Skin of body (tissue), 2 donors: ENCODE data around the gene FSTL4. TPM values are rescaled to one million over a fixed set of nuclear protein-coding genes. Genes with fewer than 3 reads are reported as not detected.

Experiments
- DNase-seq: peaks from one replicate; lab custom pipeline; 2025; lab: John Stamatoyannopoulos, UW
- total RNA-seq: library from RNA; depleted of rRNA; stranded (reverse); fragments of >200 nt; gene quantifications from one replicate; pipeline ENCODE4 v1.2.3, GENCODE V29; 2014

The FSTL4 gene
- total RNA-seq, 1 donor from 2014 or later: 0.69 TPM

DNA sequence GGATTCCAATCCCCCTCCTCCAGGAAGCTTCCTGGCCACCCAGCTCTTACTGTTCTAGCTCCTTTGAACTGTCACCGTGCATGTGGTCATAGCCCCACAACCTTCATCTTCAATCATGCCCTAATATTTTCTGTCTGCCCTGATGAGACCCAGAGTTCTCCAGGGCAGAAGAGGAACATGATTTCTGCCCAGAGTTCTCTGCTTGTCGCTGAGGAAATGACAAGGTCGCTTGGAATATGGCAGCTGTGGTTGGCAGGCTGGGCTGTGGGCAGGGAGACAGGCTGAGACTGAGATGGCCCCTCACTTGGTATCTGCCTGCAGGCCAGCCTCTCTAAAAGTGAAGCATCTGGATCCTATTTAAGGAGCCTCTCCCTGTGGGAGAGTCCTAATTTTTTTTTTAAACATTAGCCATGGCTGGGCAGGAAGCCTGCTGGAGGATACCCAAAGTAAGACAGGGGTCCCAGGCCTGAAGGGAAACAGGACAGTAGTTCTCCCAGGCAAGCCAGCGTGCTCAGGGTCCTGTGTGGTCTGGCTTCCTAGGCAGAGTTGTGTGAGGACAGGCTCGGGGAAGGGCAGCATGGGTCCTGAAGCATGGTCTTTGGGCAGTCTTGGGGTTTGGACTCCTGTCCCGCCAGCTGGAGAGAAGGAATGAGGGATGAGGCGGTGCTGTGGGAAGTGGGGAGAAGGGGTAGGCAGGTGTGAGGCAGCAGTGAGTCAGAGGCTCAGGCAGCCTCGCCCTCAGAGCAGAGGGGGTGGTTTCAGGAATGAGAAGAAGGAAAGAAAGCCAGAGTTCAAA is 242.1 kb downstream of the FSTL4 start:
- DNase-seq: no peak

DNA sequence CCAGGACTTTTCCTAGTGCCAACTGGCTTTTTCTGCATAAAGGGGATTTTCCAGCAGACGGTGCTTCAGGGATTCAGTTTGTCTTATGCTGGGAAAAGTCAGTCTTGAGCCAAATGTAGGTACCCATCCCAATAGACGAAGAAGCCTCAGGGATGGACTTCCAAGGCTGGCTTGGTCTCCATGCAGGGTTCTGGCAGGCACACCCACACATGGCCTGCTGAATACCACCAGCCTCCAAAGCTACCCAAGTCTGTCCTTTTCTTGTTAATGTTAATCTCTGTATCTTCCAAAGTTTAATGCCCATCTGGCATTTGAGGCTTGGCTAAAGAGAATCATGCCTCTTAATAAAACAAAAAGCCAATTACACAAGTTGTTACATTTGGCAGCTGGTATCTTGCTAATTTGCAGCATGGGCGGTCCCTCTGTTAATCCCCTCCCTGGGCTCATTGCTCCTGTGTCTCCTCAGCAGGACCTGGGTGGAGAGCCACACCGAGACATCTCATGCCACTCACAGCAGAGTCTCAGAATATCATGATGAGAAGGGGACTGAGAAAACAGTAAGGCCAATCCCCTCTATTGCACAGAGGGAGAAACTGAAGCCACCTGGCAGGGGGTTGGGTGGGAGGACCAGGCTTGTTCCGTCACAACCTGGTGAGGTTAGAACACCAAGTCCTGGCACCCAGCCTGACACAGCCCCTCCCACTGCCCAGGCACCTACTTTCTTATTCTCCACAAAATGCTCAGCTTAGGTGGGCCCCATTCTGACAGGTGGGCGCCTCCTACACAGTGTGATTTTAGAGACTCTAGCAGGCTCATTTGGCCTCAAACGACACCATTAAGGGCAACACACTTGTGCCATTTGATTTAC is 243.2 kb downstream of the FSTL4 start:
- no peak for DNase-seq

DNA sequence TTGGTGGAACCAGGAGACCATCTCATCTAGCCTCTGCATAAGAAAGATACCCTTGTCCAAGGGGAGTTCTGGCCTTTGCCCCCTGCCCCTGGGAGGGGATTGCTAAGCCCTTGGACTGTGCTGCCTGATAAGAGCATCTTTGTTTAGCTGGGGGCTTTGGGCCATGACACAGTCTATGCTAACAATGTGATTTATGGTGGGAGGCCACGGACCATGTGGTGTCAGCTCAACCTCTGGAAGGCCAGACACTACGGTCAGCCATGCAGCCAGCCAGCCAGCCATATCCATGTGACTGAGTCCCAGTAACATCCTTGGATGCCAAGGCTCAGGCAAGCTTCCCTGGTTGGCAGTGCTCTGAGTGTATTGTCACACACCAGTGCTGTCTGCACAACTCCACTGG is 244.4 kb downstream of the FSTL4 start:
- DNase-seq: no peak

DNA sequence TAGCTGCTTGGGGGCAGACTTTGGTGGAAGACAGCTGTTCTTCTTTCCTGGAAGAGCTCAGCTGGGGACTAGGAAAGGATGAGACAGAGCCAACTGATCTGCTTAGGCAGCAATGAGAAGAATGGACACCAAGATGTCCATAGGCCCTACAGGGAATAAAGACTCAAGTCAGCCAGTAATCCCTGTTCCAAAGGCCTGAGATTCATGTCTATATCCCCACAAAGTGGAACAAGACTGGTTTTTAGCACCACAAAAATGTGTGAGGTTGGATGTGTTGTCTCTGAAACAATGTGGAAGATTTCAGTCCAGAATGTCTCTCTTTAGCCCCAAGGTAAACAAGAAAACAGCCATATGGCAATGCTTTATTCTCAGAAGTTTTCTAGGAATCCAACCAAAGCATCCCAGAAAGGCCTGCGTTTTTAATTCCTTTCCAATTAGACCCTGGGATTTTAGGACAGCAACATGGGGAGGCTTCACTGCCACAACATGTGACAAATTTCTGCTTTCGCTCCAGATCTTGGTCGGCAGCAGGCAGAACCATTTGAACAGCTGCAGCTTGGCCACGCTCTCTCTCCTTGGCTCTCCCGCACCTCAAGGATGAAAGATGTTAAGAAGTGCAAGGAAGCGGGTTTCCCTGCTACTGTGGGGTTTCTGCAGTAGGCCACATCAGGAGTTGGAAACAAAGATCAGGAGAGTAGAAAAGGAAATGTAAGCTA is 245.1 kb downstream of the FSTL4 start:
- DNase-seq: peak; percentile 45

DNA sequence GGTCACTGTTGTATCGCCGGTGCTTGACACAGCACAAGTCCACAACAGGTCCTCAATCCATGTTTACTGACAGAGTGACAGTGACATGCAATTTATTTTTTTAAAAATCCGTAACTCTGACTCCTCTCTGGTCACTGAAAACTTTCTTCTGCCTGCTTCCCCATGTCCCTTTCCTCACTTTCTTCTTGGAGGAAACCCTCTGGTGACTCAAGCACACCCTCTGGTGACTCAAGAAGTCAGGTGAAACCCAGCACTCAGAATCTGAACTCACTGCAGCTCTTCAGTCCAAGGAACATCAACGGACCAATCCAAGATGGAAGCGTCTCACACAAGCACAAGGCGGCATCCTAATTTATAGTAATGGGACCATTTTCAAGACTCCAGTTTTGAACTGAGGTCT is 245.9 kb downstream of the FSTL4 start:
- no peak for DNase-seq

DNA sequence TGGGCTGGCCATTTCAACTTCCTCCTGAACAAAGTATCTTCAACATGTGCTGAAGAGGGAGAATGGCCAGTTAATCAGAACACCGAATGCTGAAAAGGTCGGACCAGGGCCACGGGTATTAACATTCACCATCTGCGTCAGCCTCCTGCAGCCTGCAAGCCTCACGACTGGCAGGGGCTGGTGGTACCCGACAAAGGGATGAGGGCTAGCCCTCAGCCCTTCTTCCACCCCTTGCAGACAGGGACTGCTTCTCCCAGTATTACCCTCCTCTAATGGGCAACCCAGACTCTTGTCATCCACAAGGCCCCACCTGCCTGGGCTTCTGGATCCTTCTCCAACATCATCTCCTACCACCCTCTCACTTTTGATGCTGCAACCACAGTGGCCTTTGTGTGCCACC is 246.6 kb downstream of the FSTL4 start:
- DNase-seq: no peak

DNA sequence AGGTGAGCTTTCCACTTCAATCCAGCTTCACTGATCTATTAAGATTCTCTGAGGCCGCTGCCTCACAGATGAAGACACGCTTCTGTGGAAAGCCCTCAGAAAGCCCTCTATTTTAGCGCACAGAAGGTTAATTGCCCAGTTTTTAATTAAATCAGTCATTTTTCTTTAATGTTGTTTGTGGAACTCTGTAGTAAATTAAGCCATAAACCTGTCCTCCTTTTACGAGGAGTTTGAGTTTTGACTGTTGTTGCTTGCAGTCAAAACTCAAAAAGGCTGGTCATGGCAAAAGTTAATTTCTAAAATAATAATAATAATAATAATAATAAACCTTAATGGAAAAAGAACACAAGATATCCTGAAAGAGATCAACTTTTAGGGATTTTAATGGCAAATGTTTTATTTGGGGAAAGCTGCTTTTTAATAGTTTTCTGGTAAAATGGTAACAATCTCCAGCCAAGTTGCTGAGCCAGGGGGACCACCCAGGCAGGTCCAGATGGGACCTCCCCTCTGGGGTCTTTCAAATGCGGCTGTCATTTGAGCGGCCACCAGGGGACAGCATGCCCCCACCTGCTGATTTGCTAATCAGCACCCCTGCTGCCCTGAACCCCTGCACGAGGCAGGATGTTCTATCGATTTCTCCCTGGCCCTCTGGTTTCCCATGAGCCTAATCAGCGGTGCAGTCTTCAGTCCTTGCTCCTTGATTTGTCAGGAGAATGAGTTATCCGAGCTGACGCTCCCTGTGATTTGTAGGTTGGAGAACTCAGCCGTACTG is 247.2 kb downstream of the FSTL4 start:
- no peak for DNase-seq

DNA sequence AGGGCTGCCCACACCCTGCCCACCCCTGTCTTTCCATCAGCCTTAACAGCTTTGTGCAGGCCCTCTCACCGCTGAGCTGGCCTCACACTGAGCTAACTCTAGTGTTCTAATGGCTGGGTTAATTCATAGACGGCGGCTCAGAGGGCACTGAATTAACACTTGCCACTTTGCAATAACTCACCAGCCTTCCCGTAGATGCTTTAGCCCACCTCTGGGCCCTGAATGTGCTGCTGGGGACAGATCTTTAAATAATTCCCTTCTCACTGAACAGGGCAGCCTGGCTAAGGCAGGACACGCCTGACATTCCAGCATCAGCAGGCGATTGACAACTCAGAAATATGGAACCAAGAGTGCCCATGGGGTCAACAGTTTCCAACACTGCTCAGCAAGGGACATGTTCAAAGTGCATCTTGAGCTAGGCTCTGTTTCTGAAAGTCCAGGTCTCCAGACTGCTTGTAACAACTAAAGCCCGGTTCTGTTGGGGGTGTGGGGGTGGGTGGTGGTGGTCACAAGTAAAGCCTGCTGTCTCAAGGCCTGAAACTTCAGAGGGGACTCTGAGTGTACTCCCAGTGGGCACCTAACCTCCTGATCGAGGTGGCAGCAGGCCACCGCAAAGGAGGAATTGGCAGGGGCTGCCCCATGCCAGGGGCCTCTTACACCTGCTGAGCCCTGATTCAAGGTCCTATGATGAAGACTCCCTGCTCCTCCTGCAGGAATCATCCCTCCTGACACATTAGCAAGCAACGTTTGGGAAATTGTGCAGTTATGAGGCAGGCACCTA is 248.3 kb downstream of the FSTL4 start:
- no peak for DNase-seq

DNA sequence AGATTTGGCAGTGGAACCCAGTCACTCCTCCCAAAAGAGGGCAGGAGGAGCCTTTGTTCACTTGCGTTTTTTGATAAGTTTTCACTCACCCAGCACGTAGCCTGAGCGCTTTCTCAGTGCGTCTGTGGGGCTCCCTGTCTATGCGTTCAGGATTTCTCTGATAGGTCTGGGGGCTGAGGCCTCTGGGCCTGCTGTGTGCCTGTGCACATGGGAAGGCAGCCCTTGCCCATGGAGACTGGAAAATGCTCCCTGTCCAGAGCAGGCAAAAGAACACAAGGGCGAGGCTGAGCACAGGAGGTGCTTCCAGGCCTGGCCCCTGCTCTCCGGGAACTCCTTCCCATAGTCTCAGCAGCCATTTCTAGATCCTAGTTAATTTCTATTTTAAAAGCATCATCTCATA is 249.9 kb downstream of the FSTL4 start:
- no peak for DNase-seq

DNA sequence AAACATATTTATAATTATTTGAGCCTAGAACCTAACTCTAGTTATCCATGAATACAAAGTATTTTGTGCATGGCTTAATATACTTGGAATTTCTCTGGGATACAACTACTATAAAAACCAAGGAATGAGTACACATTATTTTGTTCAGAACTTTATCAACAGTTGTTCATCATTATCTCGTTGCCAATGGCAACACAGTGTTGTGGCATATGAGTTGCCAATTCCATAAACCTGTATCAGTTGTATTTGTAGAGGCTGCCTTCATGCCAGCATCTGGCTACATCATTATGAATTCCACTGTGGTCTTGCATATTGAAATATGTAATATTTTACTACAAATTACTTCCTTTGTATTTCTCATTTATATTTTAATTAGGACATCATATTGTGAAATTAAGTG is 250.4 kb downstream of the FSTL4 start:
- no peak for DNase-seq

DNA sequence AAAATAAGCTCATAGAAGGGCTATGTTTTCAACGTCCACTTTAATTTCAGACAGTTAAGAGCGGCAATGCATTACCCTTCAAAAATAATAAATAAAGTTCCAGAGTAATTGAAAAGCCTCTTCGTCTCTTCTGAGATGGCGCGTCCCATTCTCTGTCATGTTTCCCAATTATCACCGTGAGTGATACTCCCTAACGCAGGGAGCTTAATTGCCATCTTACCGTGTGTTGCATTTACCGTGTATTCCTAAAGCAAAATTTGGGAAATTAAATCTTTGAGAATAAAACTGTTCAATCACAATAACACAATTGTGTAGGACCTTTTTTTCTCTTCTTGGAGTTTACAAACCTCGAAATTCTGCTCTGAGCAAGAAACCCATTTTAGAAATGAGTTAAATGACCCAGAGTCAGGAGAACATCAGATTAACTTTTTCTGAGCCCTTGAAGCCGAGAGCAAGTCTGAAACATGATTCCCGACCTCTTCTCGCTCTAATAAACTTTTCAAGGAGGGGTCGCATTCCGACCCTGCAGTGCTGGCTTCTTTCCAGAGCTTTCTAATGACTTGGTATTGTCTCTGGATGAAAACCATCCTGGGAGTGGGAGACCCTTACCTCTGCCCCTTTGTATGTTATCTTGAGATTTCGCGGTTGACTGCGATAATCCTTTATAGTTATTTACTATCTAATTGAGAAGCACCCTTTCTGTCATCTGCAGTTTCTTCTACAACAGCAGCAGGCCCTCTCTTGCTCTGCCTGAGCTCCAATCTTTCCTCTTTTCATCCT is 251.5 kb downstream of the FSTL4 start:
- DNase-seq: no peak

DNA sequence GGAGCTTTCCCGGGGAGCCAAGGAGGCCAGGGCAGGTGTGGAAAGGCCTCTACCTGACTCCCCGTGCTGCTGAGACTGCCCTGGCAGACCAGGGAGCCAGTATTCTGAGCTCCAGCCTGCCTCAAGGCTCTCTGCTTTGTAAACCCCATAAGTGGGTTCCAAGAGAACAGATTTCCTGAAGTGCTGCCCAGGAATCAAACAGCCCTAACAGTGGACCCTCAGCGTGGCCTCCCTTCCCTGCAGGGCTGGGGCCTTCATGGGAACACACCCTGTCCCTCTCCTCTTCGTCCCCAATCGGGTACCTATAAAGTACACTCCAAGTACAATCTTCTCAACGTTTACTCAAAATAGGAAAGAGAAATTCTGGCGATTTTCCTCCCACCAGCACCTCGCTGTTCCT is 252.5 kb downstream of the FSTL4 start:
- no peak for DNase-seq

DNA sequence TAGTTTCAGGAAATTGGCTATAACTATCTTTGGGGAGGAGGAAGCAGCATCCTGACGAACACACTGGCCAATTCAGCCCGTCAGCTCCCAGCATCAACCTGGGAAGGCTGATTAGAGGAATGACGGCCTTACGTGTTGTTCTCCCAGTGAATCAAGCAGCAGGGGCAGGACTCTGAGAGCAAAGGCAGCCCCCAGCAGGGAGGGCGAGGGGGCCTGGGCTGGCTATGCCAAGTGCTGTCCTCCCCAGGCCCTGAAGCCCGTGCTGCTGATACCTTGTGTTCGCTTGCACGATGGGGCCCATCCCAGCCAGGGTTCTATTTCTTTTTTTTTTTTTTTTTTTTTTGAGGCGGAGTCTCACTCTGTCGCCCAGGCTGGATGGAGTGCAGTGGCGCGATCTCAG is 254.1 kb downstream of the FSTL4 start:
- DNase-seq: no peak

DNA sequence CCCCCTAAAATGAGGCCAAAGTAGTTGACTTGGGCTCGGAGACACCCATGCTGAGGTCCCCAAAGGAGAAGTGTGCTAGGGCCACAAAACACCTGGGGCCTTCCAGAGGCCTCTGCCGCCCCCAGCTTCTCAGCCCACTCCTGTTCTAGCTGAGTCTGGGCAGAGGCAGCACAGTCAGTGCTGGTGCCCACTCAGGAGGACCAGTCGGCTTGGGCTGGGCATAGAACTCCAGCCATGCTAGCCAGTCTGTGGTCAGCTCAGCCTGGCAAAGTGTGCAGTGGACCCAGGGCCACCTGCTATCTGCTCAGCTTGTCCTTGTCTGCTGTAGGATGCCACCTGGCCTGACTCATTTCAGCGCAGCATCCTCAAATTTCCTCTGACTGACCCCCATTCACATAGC is 254.6 kb downstream of the FSTL4 start:
- no peak for DNase-seq

DNA sequence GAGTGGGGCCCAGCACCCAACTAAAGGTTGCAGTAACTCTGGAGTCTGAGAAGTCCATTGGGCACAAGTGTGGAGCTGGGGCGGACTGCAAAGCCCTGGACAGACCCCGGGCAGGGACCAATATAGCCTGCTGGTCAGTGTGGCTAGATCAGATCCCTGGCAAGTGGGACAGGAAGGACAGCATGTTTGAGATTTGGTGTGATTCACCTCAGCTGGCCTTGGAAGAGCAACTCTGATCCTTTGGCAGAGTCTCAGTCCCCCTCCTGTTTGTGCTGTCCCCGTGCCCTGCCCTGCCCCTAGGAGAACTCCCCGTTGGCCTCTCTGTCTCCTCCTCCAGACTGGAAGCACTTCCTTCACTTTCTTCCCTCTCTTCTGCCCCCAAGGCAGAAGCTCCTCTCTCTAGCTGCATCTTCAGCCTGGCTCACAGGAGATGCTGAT is 255.3 kb downstream of the FSTL4 start:
- no peak for DNase-seq

DNA sequence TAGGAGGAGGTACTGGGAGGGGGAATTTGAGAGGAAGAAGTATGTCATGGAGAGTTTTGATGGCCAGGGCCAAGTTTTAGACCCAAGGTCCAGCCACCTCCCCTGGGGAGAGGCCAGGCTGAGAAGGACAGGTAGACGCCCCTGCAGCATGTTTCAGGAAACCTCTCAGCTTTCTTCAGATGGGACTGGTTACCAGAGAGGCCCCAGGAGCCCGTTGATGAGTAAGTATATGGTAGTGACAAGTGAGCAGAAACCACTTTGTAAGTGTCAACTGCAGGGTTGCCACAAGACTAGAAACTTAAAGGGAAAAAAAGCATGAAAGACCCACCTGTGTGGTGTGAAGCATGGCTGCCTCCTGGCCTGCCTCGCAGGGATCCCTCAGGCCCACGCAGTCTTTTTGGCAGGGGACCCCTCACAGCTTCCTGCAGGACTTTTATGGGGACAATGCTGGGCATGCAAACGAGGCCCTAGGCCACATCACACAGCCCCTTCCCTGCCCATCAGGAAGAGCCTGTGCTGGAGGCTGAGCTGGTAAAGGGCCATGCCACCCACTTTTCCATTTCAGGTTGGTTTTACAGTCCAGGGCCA is 255.9 kb downstream of the FSTL4 start:
- DNase-seq: no peak

DNA sequence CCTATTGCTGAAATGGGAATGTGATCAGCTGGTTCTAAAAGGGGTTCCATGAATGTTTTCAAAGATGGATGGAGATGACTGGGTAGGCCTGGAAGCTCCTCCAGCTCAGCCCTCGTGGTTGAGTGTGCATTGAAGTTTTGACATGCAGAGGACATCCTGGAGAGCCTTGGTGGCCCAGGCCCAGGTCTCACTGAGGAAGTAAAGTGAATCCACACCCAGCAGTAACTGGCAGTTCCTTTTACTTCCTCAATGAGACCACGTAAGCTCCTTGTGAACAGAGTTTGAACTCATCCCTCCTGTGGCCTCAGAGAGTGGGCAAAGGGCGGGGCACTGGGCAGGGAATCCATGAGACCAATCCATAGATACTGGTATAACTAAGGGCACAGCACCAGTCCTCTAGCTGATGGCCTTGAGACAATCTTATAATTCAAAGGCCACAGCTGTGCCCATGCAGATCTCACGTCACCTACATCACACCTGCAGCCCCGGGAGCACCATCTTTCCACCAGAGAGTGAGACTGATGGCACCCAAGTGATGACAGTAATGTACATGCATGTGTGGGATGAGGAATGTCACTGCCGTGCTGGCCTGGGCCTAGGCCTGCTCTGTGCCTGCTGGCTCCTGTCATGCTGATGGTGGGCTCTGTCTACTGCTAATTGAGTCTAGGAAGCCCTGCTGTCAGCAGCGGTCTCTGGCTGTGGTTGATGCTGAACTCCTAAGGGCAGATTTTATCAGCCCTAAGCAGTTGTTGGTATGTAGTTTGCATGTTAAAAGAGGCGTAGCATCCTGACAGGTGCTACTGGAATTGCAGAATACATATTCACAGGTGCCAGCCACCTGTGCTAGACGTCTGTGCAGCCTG is 257.8 kb downstream of the FSTL4 start:
- DNase-seq: no peak

DNA sequence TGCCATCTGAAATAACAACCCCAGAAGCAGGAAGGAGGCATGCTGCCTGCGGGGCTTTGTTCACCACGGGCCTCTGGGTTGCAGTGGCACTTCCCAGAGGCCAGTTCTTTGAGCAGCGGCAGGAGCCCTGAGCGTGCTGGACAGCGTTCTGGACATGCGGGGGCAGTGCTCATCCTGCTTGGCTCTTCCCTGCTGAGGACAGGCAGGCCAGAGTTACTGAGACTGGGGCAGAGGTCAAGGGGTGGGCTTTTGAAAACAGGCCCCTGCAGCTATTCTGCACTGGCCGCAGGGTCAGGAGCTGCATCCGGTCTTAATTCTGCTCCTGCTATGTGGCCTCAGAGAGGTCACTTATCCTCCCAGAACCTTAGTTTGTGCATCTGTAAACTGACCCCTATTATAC is 258.6 kb downstream of the FSTL4 start:
- no peak for DNase-seq
